GM19395 (cell line): ENCODE data around the gene ZBTB4.
"Not testable (repeated sequence)": the region's sequence is repeated elsewhere in the genome, so short reads cannot be mapped to it uniquely, and the experiment has no call there.

Experiments used
- ATAC-seq: cut with Tn5 transposase; IDR thresholded peaks from one replicate; pipeline ENCODE4 v1.9.1; 2021; ENCODE audit warnings: mild to moderate bottlenecking, moderate library complexity; ENCODE audit not compliant: unreplicated experiment

Gene ZBTB4

GRCh38 chr17:7474767-7475166 lies 4.7 kb downstream of the ZBTB4 start:
- not testable (repeated sequence) for ATAC-seq

- ATAC-seq, result no peak
Measured at GRCh38 chr17:7471729-7472128, 7.7 kb downstream of the ZBTB4 start.

- ATAC-seq, result not testable (repeated sequence)
Measured at GRCh38 chr17:7470457-7470973, 8.9 kb downstream of the ZBTB4 start.

- not testable (repeated sequence) for ATAC-seq
Measured at GRCh38 chr17:7469843-7470242, 9.6 kb downstream of the ZBTB4 start.

- no peak for ATAC-seq
Measured at GRCh38 chr17:7468804-7469389, 10.5 kb downstream of the ZBTB4 start.

- ATAC-seq, result no peak
Measured at GRCh38 chr17:7468290-7468689, 11.1 kb downstream of the ZBTB4 start.

GRCh38 chr17:7467498-7467897 lies 11.9 kb downstream of the ZBTB4 start:
- no peak for ATAC-seq

GRCh38 chr17:7466639-7467341 lies 12.6 kb downstream of the ZBTB4 start:
- ATAC-seq, result no peak

GRCh38 chr17:7466318-7466638 lies 13.2 kb downstream of the ZBTB4 start:
- no peak for ATAC-seq

- ATAC-seq, result no peak
Measured at GRCh38 chr17:7465597-7466275, 13.7 kb downstream of the ZBTB4 start.

- ATAC-seq, result no peak
Measured at GRCh38 chr17:7464081-7464480, 15.3 kb downstream of the ZBTB4 start.

GRCh38 chr17:7463372-7463846 lies 16.0 kb downstream of the ZBTB4 start:
- no peak for ATAC-seq

GRCh38 chr17:7462474-7463371 lies 16.7 kb downstream of the ZBTB4 start:
- ATAC-seq, result no peak

GRCh38 chr17:7460850-7461660 lies 18.4 kb downstream of the ZBTB4 start:
- ATAC-seq, result no peak

- ATAC-seq, result no peak
Measured at GRCh38 chr17:7459961-7460545, 19.4 kb downstream of the ZBTB4 start.

- ATAC-seq, result no peak
Measured at GRCh38 chr17:7448461-7448860, 31.0 kb downstream of the ZBTB4 start.

- no peak for ATAC-seq
Measured at GRCh38 chr17:7445619-7445968, 33.8 kb downstream of the ZBTB4 start.

- no peak for ATAC-seq
Measured at GRCh38 chr17:7444682-7445618, 34.5 kb downstream of the ZBTB4 start, which contains the start of gene CHRNB1. Gene CHRNB1, plus strand, starts transcription at chr17:7445061. Its CDS starts 67 bp downstream, at chr17:7445128.
